ENCODE data around the gene NUDCD3. TPM values are rescaled to one million over a fixed set of nuclear protein-coding genes. Genes with fewer than 3 reads are reported as not detected.
"Not testable (repeated sequence)": the region's sequence is repeated elsewhere in the genome, so short reads cannot be mapped to it uniquely, and the experiment has no call there.

Gene NUDCD3
- total RNA-seq, 4 donors from 2014 or later: 54.3 to 101 (median 64.4) TPM

GRCh38 chr7:44515590-44516268, 25.3 kb upstream of the NUDCD3 start:
- 61% methylated on average over 10 of the region's 10 CpGs for WGBS
- Histone ChIP-seq H3K36me3 (no peaks in the 10 kb centered on the region), H3K9me3 (no peaks in the 10 kb centered on the region), H3K4me1 (no peaks in the 10 kb centered on the region), H3K4me3 (no peak overlapping the region), H3K27ac (no peak overlapping the region), H3K27me3 (no peaks in the 10 kb centered on the region)
- TF ChIP-seq POLR2A (IDR thresholded peaks at IDR 0.05) (no peak), CTCF (IDR thresholded peaks at IDR 0.05) (no peak), POLR2AphosphoS5 (IDR thresholded peaks at IDR 0.05) (no peak), EP300 (IDR thresholded peaks at IDR 0.05) (no peak)
- DNase-seq (ENCODE audit: low spot score in 2 of 2): no peak

GRCh38 chr7:44512736-44513135, 22.3 kb upstream of the NUDCD3 start:
- Histone ChIP-seq H3K4me1 (no peaks in the 10 kb centered on the region), H3K27me3 (no peaks in the 10 kb centered on the region), H3K36me3 (no peaks in the 10 kb centered on the region), H3K27ac (no peak overlapping the region), H3K4me3 (no peak overlapping the region), H3K9me3 (no peaks in the 10 kb centered on the region)
- WGBS: 88% methylated on average over 7 of the region's 7 CpGs
- no peak for TF ChIP-seq POLR2AphosphoS5 (IDR thresholded peaks at IDR 0.05)
- no peak for DNase-seq (ENCODE audit: low spot score in 2 of 2)

- Histone ChIP-seq H3K27me3 (no peaks in the 10 kb centered on the region), H3K4me1 (no peaks in the 10 kb centered on the region), H3K36me3 (no peaks in the 10 kb centered on the region), H3K9me3 (no peaks in the 10 kb centered on the region), H3K4me3 (no peak overlapping the region), H3K27ac (no peak overlapping the region)
- WGBS: 49% methylated on average over 4 of the region's 4 CpGs
- no peak for DNase-seq (ENCODE audit: low spot score in 2 of 2)
- TF ChIP-seq POLR2AphosphoS5 (IDR thresholded peaks at IDR 0.05) (no peak), POLR2A (IDR thresholded peaks at IDR 0.05) (no peak), EP300 (IDR thresholded peaks at IDR 0.05) (no peak), CTCF (IDR thresholded peaks at IDR 0.05) (no peak)
Observed at GRCh38 chr7:44511863-44512468, 21.5 kb upstream of the NUDCD3 start.

- Histone ChIP-seq H3K4me1 (no peaks in the 10 kb centered on the region), H3K9me3 (no peaks in the 10 kb centered on the region), H3K4me3 (no peak overlapping the region), H3K36me3 (no peaks in the 10 kb centered on the region), H3K27ac (no peak overlapping the region), H3K27me3 (no peaks in the 10 kb centered on the region)
- 77% methylated on average over 1 of the region's 1 CpG for WGBS
- no peak for TF ChIP-seq CTCF (IDR thresholded peaks at IDR 0.05)
- no peak for TF ChIP-seq EP300 (IDR thresholded peaks at IDR 0.05)
- TF ChIP-seq POLR2AphosphoS5 (IDR thresholded peaks at IDR 0.05): no peak
- TF ChIP-seq POLR2A (IDR thresholded peaks at IDR 0.05): no peak
- no peak for DNase-seq (ENCODE audit: low spot score in 2 of 2)
Observed at GRCh38 chr7:44511236-44511635, 20.8 kb upstream of the NUDCD3 start.

- H3K27me3 ChIP-seq: no peaks in the 10 kb centered on the region
- H3K36me3 ChIP-seq: no peaks in the 10 kb centered on the region
- 69% methylated on average over 2 of the region's 2 CpGs for WGBS
- H3K4me3 ChIP-seq: no peak overlapping the region
- H3K27ac ChIP-seq: no peak overlapping the region
- H3K4me1 ChIP-seq: no peaks in the 10 kb centered on the region
- H3K9me3 ChIP-seq: no peaks in the 10 kb centered on the region
- TF ChIP-seq CTCF (IDR thresholded peaks at IDR 0.05) (no peak), EP300 (IDR thresholded peaks at IDR 0.05) (no peak)
- DNase-seq (ENCODE audit: low spot score in 2 of 2): no peak
Observed at GRCh38 chr7:44508328-44509030, 18.0 kb upstream of the NUDCD3 start.

- H3K9me3 ChIP-seq; H3K4me3 ChIP-seq; DNase-seq (ENCODE audit: low spot score in 2 of 2); H3K27ac ChIP-seq; H3K27me3 ChIP-seq; H3K36me3 ChIP-seq; H3K4me1 ChIP-seq: not testable (repeated sequence)
- 81% methylated on average over 3 of the region's 3 CpGs for WGBS
Observed at GRCh38 chr7:44506592-44507288, 16.3 kb upstream of the NUDCD3 start.

All from suprapubic skin (tissue), 4 donors.